GM13976 (cell line): ENCODE data around the gene HSBP1L1.

ENCODE experiments used
- DNase-seq: peaks from one replicate; pipeline ENCODE4 v3.0.0; 2012; ENCODE audit warnings: low spot score
- in situ Hi-C: fragments of 300-500 bp; cut with MboI; formaldehyde crosslinking; loops from one replicate; pipeline ENCODE4 v1.12.0; 2022; ENCODE audit warnings: low sequenced_read_pairs, mixed read lengths, inconsistent platforms; ENCODE audit not compliant: unreplicated experiment
- TF ChIP-seq, protein P1 (sequence below): IDR thresholded peaks from 2 replicates; pipeline ENCODE4 v1.5.1; 2012; ENCODE audit warnings: borderline replicate concordance, mild to moderate bottlenecking; ENCODE audit not compliant: insufficient read depth; ENCODE audit errors: extremely low read depth, missing control alignments, control extremely low read depth

HSBP1L1 gene

GRCh38 chr18:79935499-79935898 lies 28.9 kb upstream of the HSBP1L1 start:
- TF ChIP-seq, protein P1, sequence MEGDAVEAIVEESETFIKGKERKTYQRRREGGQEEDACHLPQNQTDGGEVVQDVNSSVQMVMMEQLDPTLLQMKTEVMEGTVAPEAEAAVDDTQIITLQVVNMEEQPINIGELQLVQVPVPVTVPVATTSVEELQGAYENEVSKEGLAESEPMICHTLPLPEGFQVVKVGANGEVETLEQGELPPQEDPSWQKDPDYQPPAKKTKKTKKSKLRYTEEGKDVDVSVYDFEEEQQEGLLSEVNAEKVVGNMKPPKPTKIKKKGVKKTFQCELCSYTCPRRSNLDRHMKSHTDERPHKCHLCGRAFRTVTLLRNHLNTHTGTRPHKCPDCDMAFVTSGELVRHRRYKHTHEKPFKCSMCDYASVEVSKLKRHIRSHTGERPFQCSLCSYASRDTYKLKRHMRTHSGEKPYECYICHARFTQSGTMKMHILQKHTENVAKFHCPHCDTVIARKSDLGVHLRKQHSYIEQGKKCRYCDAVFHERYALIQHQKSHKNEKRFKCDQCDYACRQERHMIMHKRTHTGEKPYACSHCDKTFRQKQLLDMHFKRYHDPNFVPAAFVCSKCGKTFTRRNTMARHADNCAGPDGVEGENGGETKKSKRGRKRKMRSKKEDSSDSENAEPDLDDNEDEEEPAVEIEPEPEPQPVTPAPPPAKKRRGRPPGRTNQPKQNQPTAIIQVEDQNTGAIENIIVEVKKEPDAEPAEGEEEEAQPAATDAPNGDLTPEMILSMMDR = no peak
- in situ Hi-C loops = no loop called here
- DNase-seq = no peak

DNA sequence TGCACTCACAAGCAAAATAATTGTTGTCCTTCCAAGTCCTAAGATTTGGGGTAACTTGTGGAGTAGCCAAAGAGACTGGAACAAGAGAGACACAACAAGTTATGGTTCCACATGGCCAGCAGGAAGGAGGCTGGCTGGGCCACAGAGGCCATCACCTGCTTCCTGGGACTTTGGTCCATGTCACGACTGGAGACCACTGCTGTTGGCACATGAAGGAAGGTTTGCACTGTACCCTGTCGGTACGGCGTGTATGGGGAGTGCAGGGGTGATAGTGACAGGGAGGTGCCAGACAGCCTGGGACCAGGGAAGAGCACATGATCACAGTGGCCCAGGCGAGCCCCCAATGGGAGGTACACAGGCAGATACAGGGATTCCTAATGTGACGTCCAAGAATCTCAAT lies 28.5 kb upstream of the HSBP1L1 start:
- no peak for DNase-seq
- TF ChIP-seq, protein P1 = no peak
- in situ Hi-C loops = no loop called here

DNA sequence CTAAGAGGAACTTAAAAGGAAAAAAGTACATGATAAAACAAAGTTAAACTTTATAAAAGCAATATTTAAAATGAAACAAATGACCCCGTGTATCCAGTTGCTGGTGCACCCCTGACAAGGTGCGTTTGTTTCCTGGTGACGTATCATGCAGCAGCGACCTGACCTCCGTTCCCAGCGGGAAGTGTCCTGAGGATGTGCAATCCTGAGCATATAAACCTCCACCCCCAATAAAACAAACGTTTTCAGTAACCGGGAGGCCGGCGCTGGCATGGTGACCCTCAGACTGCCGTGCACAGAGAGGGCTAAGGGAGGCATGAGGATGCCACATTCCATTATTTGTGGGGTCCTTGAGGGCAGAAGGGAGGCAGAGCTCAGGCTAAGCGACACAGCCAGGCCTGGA lies 27.8 kb upstream of the HSBP1L1 start:
- in situ Hi-C loops = no loop called here
- no peak for DNase-seq
- TF ChIP-seq, protein P1 = no peak

DNA sequence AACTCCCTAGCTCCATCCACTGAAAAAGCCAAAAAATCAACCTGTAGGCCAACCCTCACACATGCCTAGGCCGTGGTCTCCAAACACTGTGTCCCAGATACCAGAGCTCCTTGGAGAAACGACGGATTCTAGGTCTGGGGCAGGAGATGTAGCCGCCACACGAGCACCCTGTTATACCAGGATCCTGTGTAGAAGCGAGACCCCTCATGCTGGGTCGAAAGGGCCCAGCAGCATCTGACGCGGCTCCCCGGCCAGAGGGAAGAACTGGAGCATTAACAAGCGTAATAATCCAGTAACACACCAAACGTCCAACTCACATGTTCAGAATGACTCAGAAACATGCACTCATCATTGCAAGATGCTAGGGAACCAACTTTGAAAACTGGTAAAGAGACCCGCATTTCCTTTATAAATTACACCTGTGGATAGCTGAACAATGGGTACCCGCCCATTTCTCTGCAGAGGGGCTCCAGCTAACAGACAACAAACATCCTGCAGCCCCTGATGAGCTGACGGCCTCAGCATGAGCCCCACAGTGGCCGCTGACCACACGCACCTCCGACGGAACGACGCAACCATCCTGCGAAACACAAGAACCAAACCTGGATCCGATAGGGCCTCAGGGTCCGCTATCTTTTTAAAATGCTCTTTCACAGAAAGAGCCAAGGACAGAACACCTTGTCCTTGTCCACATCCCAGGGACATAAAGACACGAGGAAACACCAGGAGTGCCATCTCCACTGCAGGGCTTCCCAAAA lies 27.2 kb upstream of the HSBP1L1 start:
- in situ Hi-C loops = no loop called here
- DNase-seq = no peak
- TF ChIP-seq, protein P1 = no peak

- in situ Hi-C loops = no loop called here
- no peak for DNase-seq
- TF ChIP-seq, protein P1 = no peak
Measured at GRCh38 chr18:79938196-79938595, 26.2 kb upstream of the HSBP1L1 start.

DNA sequence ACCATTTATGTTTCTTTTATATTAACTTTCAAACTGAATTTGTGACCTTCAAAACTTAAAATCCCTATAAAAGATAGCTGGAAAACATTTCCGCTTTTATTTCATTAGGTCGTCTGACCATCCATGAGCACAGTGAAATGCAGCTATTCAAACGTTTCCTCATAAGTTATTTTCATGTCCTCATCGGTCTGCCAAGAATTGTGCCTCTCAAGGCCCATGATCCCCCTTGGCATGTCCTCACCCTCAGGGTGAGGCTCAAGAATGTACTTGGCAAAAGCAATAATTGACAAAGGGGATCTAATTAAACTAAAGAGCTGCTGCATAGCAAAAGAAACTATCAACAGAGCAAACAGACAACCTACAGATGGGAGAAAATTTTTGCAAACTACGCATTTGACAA lies 25.3 kb upstream of the HSBP1L1 start:
- TF ChIP-seq, protein P1 = no peak
- DNase-seq = no peak
- in situ Hi-C loops = no loop called here
